CD4-positive, CD25-positive, alpha-beta regulatory T cell (primary cell): ENCODE data around the gene ADGRB2. TPM values are rescaled to one million over a fixed set of nuclear protein-coding genes. Genes with fewer than 3 reads are reported as not detected.

Source experiments
- ATAC-seq, 2 donors: fragments of 150-1000 bp; cut with Tn5 transposase; one replicate each; pipeline ENCODE4 v1.10.0; 2021; ENCODE audit warnings: low read depth in 2 of 2, moderate number of reproducible peaks in 2 of 2, moderate library complexity in 1 of 2
- DNase-seq, 3 donors: peaks; one replicate each; pipeline versions ENCODE4 v3.0.0 to v3.0.0-alpha.2; 2012 to 2022; ENCODE audit warnings: mixed read lengths in 1 of 3
- H3K27ac ChIP-seq: one replicate; pipeline ENCODE4 v1.7.0; 2013; ENCODE audit warnings: mild to moderate bottlenecking, low read length; ENCODE audit not compliant: insufficient read depth, poor library complexity, severe bottlenecking
- H3K27me3 ChIP-seq: one replicate; pipeline ENCODE4 v1.7.0; 2013; ENCODE audit warnings: low read length; ENCODE audit not compliant: control insufficient read depth, insufficient read depth
- H3K36me3 ChIP-seq: one replicate; pipeline ENCODE4 v1.7.0; 2013; ENCODE audit warnings: mild to moderate bottlenecking, low read length, moderate library complexity; ENCODE audit not compliant: control insufficient read depth, insufficient read depth
- H3K4me1 ChIP-seq: 2 replicates; pipeline ENCODE4 v1.7.0; 2013; ENCODE audit warnings: mild to moderate bottlenecking, low read length; ENCODE audit not compliant: insufficient read depth, control insufficient read depth, poor library complexity, severe bottlenecking
- H3K4me3 ChIP-seq: one replicate; pipeline ENCODE4 v1.7.0; 2013; ENCODE audit warnings: low read depth, mild to moderate bottlenecking, low read length, moderate library complexity
- H3K9me3 ChIP-seq, 2 experiments: 1 replicate in 1 of 2; 2 replicates in 1 of 2; pipeline ENCODE4 v1.7.0; 2013; ENCODE audit warnings: low read length in 2 of 2, mild to moderate bottlenecking in 1 of 2, moderate library complexity in 1 of 2; ENCODE audit not compliant: control insufficient read depth in 2 of 2
- H3K27ac Mint-ChIP-seq, 3 donors: one replicate each; pipeline ENCODE4 v1.8.0; 2020 to 2022; ENCODE audit warnings: mild to moderate bottlenecking in 3 of 3, mixed read lengths in 3 of 3, moderate library complexity in 2 of 3
- H3K27me3 Mint-ChIP-seq: one replicate; pipeline ENCODE4 v1.8.0; 2022; ENCODE audit warnings: mild to moderate bottlenecking, mixed read lengths
- H3K36me3 Mint-ChIP-seq: one replicate; pipeline ENCODE4 v1.8.0; 2020; ENCODE audit warnings: mixed read lengths
- H3K4me1 Mint-ChIP-seq, 4 donors: one replicate each; pipeline ENCODE4 v1.8.0; 2020 to 2022; ENCODE audit warnings: mixed read lengths in 4 of 4, mild to moderate bottlenecking in 1 of 4
- H3K4me3 Mint-ChIP-seq, 4 donors: one replicate each; pipeline ENCODE4 v1.8.0; 2020 to 2022; ENCODE audit warnings: mild to moderate bottlenecking in 4 of 4, mixed read lengths in 4 of 4, moderate library complexity in 3 of 4
- H3K9me3 Mint-ChIP-seq, 7 donors: one replicate each; pipeline ENCODE4 v1.8.0; 2020 to 2022; ENCODE audit warnings: mixed read lengths in 7 of 7, mild to moderate bottlenecking in 3 of 7, moderate library complexity in 2 of 7
- polyA plus RNA-seq, 4 donors: library from polyadenylated mRNA; unstranded; fragments of 300-500 nt; fragmentation: Illumina TruSeq; gene quantifications; one replicate each; pipeline ENCODE4 v1.2.3, GENCODE V29; 2021
- total RNA-seq: library from RNA; stranded (reverse); gene quantifications from one replicate; pipeline ENCODE4 v1.2.3, GENCODE V29; 2022

Gene ADGRB2
- 1.9 TPM for total RNA-seq
- under 1 TPM; 0.19 to 0.49 (median 0.31) TPM for polyA plus RNA-seq

GRCh38 chr1:31764312-31765040 lies at the start of gene ADGRB2:
Gene ADGRB2, minus strand, starts transcription at chr1:31764340. Its CDS starts 7,119 bp downstream, at chr1:31757221.
- peaks cover 0 to 2% (median 0%) of the 10 kb centered on the region in 7 donors for H3K9me3 Mint-ChIP-seq
- ATAC-seq, result no peak
- Histone ChIP-seq H3K4me3 (peak within 1 kb of the TSS; percentile 43), H3K27ac (no peak within 1 kb of the TSS), H3K9me3 (no peaks in the 10 kb centered on the region), H3K27me3 (peaks cover 16% of the 10 kb centered on the region), H3K4me1 (peaks cover 33% of the 10 kb centered on the region), H3K36me3 (no peaks in the 10 kb centered on the region)
- H3K4me1 Mint-ChIP-seq, result peaks cover 0 to 40% (median 3%) of the 10 kb centered on the region in 4 donors
- peaks cover 57% of the 10 kb centered on the region for H3K27me3 Mint-ChIP-seq
- H3K4me3 Mint-ChIP-seq, result peak within 1 kb of the TSS; percentile 76 to 90 (median 86)
- no peaks in the 10 kb centered on the region for H3K36me3 Mint-ChIP-seq
- DNase-seq, result peak in 1 of 3 donors; percentile 22
- H3K27ac Mint-ChIP-seq, result peak within 1 kb of the TSS in 2 of 3 donors; percentile 14 to 31

DNA sequence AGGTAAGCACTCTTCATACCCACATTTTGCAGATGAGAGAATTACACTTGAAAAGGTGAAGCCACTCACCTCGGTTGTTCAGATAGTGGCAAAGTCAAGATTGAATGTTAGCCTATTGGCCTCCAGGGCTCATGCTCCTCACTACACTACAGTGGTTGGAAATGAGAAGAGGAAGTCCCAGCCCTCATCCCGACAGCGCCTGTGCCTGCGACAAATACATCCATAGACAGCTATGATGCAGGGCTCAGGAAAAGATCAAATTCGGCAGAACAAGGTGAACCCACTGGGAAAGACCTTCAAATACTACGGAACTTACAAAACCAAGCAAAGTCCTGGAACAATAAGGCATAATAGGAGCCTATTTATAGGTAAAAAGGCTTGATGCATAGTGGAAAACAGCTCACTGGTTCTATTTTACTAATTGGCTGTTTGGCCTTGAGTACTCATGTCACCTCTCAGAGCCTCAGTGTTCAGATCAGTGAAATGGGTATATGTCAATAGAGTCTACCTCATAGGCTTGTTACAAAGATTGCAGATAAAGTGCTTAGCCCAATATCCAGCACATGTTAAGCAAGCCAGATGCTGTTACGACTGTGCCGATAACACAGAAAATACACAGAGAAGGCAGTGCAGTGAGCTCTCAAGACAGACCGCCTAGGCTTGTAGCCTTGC lies 48.2 kb upstream of the ADGRB2 start:
- Histone ChIP-seq H3K27me3 (no peaks in the 10 kb centered on the region), H3K4me1 (peaks cover 6% of the 10 kb centered on the region), H3K4me3 (no peak overlapping the region), H3K9me3 (no peaks in the 10 kb centered on the region), H3K36me3 (no peaks in the 10 kb centered on the region), H3K27ac (no peak overlapping the region)
- no peak for ATAC-seq
- Mint-ChIP-seq H3K27me3 (no peaks in the 10 kb centered on the region), H3K36me3 (no peaks in the 10 kb centered on the region), H3K27ac (no peak overlapping the region), H3K4me1 (peaks cover 0 to 16% (median 8%) of the 10 kb centered on the region in 4 donors), H3K4me3 (no peak overlapping the region), H3K9me3 (no peaks in the 10 kb centered on the region)
- DNase-seq, result no peak

GRCh38 chr1:31811605-31812004 lies 47.5 kb upstream of the ADGRB2 start:
- ATAC-seq (no peak), DNase-seq (no peak)
- H3K27ac Mint-ChIP-seq, result no peak overlapping the region

DNA sequence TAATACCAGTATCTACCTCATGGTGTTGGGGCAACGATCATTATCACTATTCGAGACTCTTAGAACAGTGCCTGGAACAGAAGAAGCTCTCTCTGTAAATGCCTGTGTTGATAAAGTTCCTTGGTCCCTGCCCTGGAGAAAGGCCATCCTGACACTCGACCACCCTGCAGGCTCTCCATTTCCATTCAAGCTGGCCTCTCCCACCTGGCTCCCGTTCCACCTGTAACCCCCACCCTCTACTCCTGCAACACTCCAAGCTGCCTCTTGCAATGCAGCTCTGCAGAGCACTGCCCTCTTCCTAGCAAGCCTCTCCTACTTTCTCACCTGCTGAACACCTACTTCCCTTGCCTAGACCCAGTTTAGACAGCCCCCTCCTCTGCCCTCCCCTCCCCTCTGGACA lies 45.6 kb upstream of the ADGRB2 start:
- DNase-seq (no peak), ATAC-seq (no peak)
- Histone ChIP-seq H3K4me1 (no peaks in the 10 kb centered on the region), H3K27ac (no peak overlapping the region), H3K27me3 (no peaks in the 10 kb centered on the region), H3K4me3 (no peak overlapping the region), H3K9me3 (no peaks in the 10 kb centered on the region), H3K36me3 (no peaks in the 10 kb centered on the region)
- Mint-ChIP-seq H3K4me3 (no peak overlapping the region), H3K4me1 (peaks cover 0 to 7% (median 1%) of the 10 kb centered on the region in 4 donors), H3K27ac (no peak overlapping the region), H3K9me3 (no peaks in the 10 kb centered on the region), H3K27me3 (no peaks in the 10 kb centered on the region), H3K36me3 (no peaks in the 10 kb centered on the region)

More at GRCh38 chr1:31811605-31812004, 47.5 kb upstream of the ADGRB2 start:
- H3K27me3 Mint-ChIP-seq, result no peaks in the 10 kb centered on the region
- peaks cover 0 to 11% (median 6%) of the 10 kb centered on the region in 4 donors for H3K4me1 Mint-ChIP-seq
- peaks cover 6% of the 10 kb centered on the region for H3K4me1 ChIP-seq
- no peaks in the 10 kb centered on the region for H3K9me3 ChIP-seq
- no peak overlapping the region for H3K4me3 ChIP-seq
- no peak overlapping the region for H3K27ac ChIP-seq
- no peaks in the 10 kb centered on the region for H3K27me3 ChIP-seq
- H3K4me3 Mint-ChIP-seq, result no peak overlapping the region
- H3K9me3 Mint-ChIP-seq, result no peaks in the 10 kb centered on the region
- H3K36me3 Mint-ChIP-seq, result no peaks in the 10 kb centered on the region
- H3K36me3 ChIP-seq, result no peaks in the 10 kb centered on the region

DNA sequence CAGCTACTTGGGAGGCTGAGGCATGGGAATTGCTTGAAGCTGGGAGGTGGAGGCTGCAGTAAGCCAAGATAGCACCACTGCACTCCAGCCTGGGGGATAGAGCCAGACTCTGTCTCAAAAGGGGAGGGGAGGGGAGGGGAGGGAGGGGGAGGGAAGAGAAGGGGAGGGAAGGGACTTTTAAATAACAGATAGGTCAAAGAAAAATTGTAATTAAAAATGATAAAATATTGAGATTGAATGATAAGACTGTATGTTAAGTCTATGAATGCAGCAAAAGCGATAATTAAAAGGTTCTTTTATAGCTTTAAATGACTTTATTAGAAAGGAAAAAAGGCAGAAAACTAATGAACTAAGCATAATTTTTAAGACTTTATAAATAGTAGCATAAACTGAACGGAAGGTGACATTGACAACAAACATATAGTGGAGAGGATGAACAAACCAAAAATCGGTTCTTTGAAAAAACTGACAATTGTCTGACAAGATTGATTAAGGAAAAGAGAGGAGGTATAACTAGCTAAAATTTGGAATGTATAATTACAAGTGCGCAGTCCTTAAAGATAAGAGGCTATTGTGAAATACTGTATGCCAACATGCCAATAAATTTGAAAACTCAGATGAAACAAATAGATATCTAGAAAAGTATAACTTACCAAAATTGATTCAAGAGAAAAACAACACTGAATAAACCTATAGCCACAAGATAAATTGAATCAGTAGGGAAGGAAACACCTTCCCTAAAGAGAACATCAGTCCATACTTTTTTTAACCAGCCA lies 43.3 kb upstream of the ADGRB2 start:
- H3K36me3 Mint-ChIP-seq, result no peaks in the 10 kb centered on the region
- Histone ChIP-seq H3K4me1 (no peaks in the 10 kb centered on the region), H3K27ac (no peak overlapping the region), H3K4me3 (no peak overlapping the region), H3K36me3 (no peaks in the 10 kb centered on the region), H3K9me3 (no peaks in the 10 kb centered on the region), H3K27me3 (no peaks in the 10 kb centered on the region)
- ATAC-seq (no peak), DNase-seq (no peak)
- H3K4me3 Mint-ChIP-seq, result peak overlapping the region in 1 of 4 donors; percentile 2
- H3K9me3 Mint-ChIP-seq, result no peaks in the 10 kb centered on the region
- H3K27ac Mint-ChIP-seq, result no peak overlapping the region
- peaks cover 16% of the 10 kb centered on the region for H3K27me3 Mint-ChIP-seq
- peaks cover 2 to 14% (median 6%) of the 10 kb centered on the region in 4 donors for H3K4me1 Mint-ChIP-seq

DNA sequence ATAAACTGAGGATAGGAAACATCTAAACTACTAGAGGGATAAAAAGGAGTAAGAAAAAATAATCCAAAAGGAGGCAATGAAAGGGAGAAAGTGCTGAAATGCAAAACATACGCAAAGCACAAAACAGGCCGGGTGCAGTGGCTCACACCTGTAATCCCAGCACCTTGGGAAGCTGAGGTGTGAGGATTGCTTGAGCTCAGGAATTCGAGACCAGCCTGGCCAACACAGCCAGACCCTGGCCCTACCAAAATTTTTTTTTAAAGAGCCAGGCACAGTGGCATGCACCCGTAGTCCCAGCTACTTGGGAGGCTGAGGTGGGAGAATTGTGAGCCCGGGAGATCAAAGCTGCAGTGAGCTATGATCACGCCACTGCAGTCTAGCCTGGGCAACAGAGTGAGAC lies 41.2 kb upstream of the ADGRB2 start:
- H3K27ac ChIP-seq, result no peak overlapping the region
- peaks cover 4% of the 10 kb centered on the region for H3K4me1 ChIP-seq
- Mint-ChIP-seq H3K9me3 (no peaks in the 10 kb centered on the region), H3K4me1 (peaks cover 0 to 18% (median 7%) of the 10 kb centered on the region in 4 donors), H3K4me3 (no peak overlapping the region), H3K27me3 (peaks cover 27% of the 10 kb centered on the region), H3K27ac (no peak overlapping the region), H3K36me3 (no peaks in the 10 kb centered on the region)
- H3K4me3 ChIP-seq, result no peak overlapping the region
- H3K36me3 ChIP-seq, result no peaks in the 10 kb centered on the region
- peaks cover 2% of the 10 kb centered on the region for H3K27me3 ChIP-seq
- DNase-seq, result no peak
- ATAC-seq, result no peak
- no peaks in the 10 kb centered on the region for H3K9me3 ChIP-seq

DNA sequence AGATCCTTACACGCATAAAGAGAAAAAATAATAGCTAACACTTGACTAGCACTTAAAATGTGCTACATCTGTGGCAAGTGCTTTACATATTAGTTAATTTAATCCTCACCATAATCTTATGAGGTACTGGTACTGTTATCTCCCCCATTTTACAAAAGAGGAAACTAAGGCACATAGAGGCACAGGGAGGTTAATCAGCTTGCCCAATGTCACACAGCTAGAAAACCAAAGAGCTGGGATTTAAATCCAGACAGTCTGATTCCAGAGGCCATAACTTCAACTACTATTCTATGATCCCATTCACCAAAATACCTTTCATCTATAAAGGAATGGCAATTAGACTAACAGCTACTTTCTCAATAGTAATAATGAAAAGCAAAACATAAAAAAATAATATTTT lies 40.0 kb upstream of the ADGRB2 start:
- DNase-seq, result no peak
- peaks cover 2% of the 10 kb centered on the region for H3K27me3 ChIP-seq

More for the DNA sequence above, 40.0 kb upstream of the ADGRB2 start:
- peaks cover 28% of the 10 kb centered on the region for H3K27me3 Mint-ChIP-seq
- H3K4me3 ChIP-seq, result no peak overlapping the region
- H3K27ac ChIP-seq, result no peak overlapping the region
- no peaks in the 10 kb centered on the region for H3K36me3 Mint-ChIP-seq
- peaks cover 0 to 18% (median 7%) of the 10 kb centered on the region in 4 donors for H3K4me1 Mint-ChIP-seq
- H3K27ac Mint-ChIP-seq, result no peak overlapping the region
- H3K4me3 Mint-ChIP-seq, result no peak overlapping the region
- no peaks in the 10 kb centered on the region for H3K9me3 Mint-ChIP-seq
- H3K4me1 ChIP-seq, result peaks cover 4% of the 10 kb centered on the region
- ATAC-seq, result no peak
- H3K36me3 ChIP-seq, result no peaks in the 10 kb centered on the region
- H3K9me3 ChIP-seq, result no peaks in the 10 kb centered on the region
